ENCODE measurements around the gene GRXCR1.

Gene GRXCR1

GRCh38 chr4:42942216-42942615, 49.7 kb downstream of the GRXCR1 start:
- DNase-seq = no peak

GRCh38 chr4:42945874-42946273, 53.4 kb downstream of the GRXCR1 start:
- DNase-seq = no peak

- no peak for DNase-seq
These were observed 60.8 kb downstream of the GRXCR1 start for GRCh38 chr4:42953321-42953720.

- DNase-seq = no peak
These were observed 62.6 kb downstream of the GRXCR1 start for GRCh38 chr4:42954963-42955669.

- no peak for DNase-seq
These were observed 63.4 kb downstream of the GRXCR1 start for GRCh38 chr4:42955746-42956505.

GRCh38 chr4:42965326-42965725, 72.8 kb downstream of the GRXCR1 start:
- no peak for DNase-seq

GRCh38 chr4:42985976-42986375, 93.5 kb downstream of the GRXCR1 start:
- DNase-seq = no peak

- DNase-seq = no peak
These were observed 102.9 kb downstream of the GRXCR1 start for GRCh38 chr4:42995343-42995944.

GRCh38 chr4:43008793-43009192, 116.3 kb downstream of the GRXCR1 start:
- DNase-seq = no peak

GRCh38 chr4:43014256-43014655, 121.7 kb downstream of the GRXCR1 start:
- no peak for DNase-seq

- no peak for DNase-seq
These were observed 149.1 kb downstream of the GRXCR1 start for GRCh38 chr4:43041632-43042031.

- DNase-seq = no peak
These were observed 154.5 kb downstream of the GRXCR1 start for GRCh38 chr4:43047058-43047457.

GRCh38 chr4:43048570-43048969, 156.1 kb downstream of the GRXCR1 start:
- no peak for DNase-seq

- DNase-seq = no peak
These were observed 156.8 kb downstream of the GRXCR1 start for GRCh38 chr4:43049326-43049725.

- DNase-seq = no peak
These were observed 173.9 kb downstream of the GRXCR1 start for GRCh38 chr4:43066415-43066814.

GRCh38 chr4:43071069-43071468, 178.6 kb downstream of the GRXCR1 start:
- no peak for DNase-seq
